Mesothelial cell of epicardium (in vitro differentiated cells): ENCODE measurements around the gene ZBTB40. TPM values are rescaled to one million over a fixed set of nuclear protein-coding genes. Genes with fewer than 3 reads are reported as not detected.

Experiments used
- DNase-seq, 2 experiments: peaks; one replicate each; pipeline ENCODE4 v3.0.0; 2021; ENCODE audit warnings: low spot score in 2 of 2; ENCODE audit not compliant: unreplicated experiment in 2 of 2
- H3K27ac Mint-ChIP-seq: 2 replicates; pipeline ENCODE4 v1.8.0; 2021; ENCODE audit warnings: mixed read lengths
- H3K27me3 Mint-ChIP-seq: 2 replicates; pipeline ENCODE4 v1.8.0; 2021; ENCODE audit warnings: low read depth, mixed read lengths
- H3K36me3 Mint-ChIP-seq: 2 replicates; pipeline ENCODE4 v1.8.0; 2021; ENCODE audit warnings: mixed read lengths
- H3K4me1 Mint-ChIP-seq: 2 replicates; pipeline ENCODE4 v1.8.0; 2021; ENCODE audit warnings: mixed read lengths
- H3K4me3 Mint-ChIP-seq: 2 replicates; pipeline ENCODE4 v1.8.0; 2021; ENCODE audit warnings: mild to moderate bottlenecking, moderate library complexity, mixed read lengths
- H3K9me3 Mint-ChIP-seq: 2 replicates; pipeline ENCODE4 v1.8.0; 2021; ENCODE audit warnings: mixed read lengths
- CTCF ChIP-seq: fragments of 200-600 bp; sonication (generic); IDR thresholded peaks from one replicate; pipeline ENCODE4 v1.5.0; 2021; ENCODE audit warnings: antibody characterized with exemption; ENCODE audit not compliant: unreplicated experiment
- total RNA-seq: library from RNA; stranded (reverse); gene quantifications from 3 replicates; pipeline ENCODE4 v1.2.1, GENCODE V29; 2021

Gene ZBTB40
- total RNA-seq, 1 donor from 2014 or later, result 24.8 TPM

- no peak for DNase-seq
- no peak overlapping the region for H3K4me3 Mint-ChIP-seq
- H3K36me3 Mint-ChIP-seq, result no peaks in the 10 kb centered on the region
- no peak for TF ChIP-seq CTCF
- H3K4me1 Mint-ChIP-seq, result no peaks in the 10 kb centered on the region
- H3K27me3 Mint-ChIP-seq, result peaks cover 34% of the 10 kb centered on the region
- peaks cover 10% of the 10 kb centered on the region for H3K9me3 Mint-ChIP-seq
- H3K27ac Mint-ChIP-seq, result no peak overlapping the region
These were observed 124.5 kb downstream of the ZBTB40 start for GRCh38 chr1:22576150-22576544.

- H3K27ac Mint-ChIP-seq, result no peak overlapping the region
- no peak for TF ChIP-seq CTCF
These were observed 125.0 kb downstream of the ZBTB40 start for GRCh38 chr1:22576617-22577016.

GRCh38 chr1:22578732-22579361 is 127.2 kb downstream of the ZBTB40 start:
- no peak for TF ChIP-seq CTCF
- no peak overlapping the region for H3K27ac Mint-ChIP-seq
- no peak overlapping the region for H3K4me3 Mint-ChIP-seq
- peaks cover 23% of the 10 kb centered on the region for H3K27me3 Mint-ChIP-seq
- peaks cover 10% of the 10 kb centered on the region for H3K9me3 Mint-ChIP-seq
- no peak for DNase-seq
- no peaks in the 10 kb centered on the region for H3K36me3 Mint-ChIP-seq
- H3K4me1 Mint-ChIP-seq, result no peaks in the 10 kb centered on the region

More at GRCh38 chr1:22576617-22577016, 125.0 kb downstream of the ZBTB40 start:
- Mint-ChIP-seq H3K36me3 (no peaks in the 10 kb centered on the region), H3K4me3 (no peak overlapping the region), H3K9me3 (peaks cover 10% of the 10 kb centered on the region), H3K27me3 (peaks cover 34% of the 10 kb centered on the region), H3K4me1 (no peaks in the 10 kb centered on the region)
- no peak for DNase-seq

GRCh38 chr1:22579541-22580155 is 128.0 kb downstream of the ZBTB40 start:
- Mint-ChIP-seq H3K4me1 (no peaks in the 10 kb centered on the region), H3K27ac (no peak overlapping the region), H3K27me3 (peaks cover 17% of the 10 kb centered on the region), H3K9me3 (peaks cover 10% of the 10 kb centered on the region), H3K36me3 (no peaks in the 10 kb centered on the region), H3K4me3 (no peak overlapping the region)
- DNase-seq, result no peak
- TF ChIP-seq CTCF, result no peak

Other genes with a start within 250 kb of the ZBTB40 start
- 0.09 TPM in 1 of 3 replicates, not detected in the others for gene EPHA8, start 111.6 kb downstream of the ZBTB40 start, total RNA-seq
- gene C1QA, start 184.8 kb downstream of the ZBTB40 start, total RNA-seq, result not detected in 3 replicates
- gene C1QC, start 191.8 kb downstream of the ZBTB40 start, total RNA-seq, result not detected in 3 replicates
- gene C1QB, start 201.4 kb downstream of the ZBTB40 start, total RNA-seq, result not detected in 3 replicates